Right atrium auricular region (tissue), 2 donors: ENCODE measurements around the gene RGL3. TPM values are rescaled to one million over a fixed set of nuclear protein-coding genes. Genes with fewer than 3 reads are reported as not detected.
"Not testable (repeated sequence)": the region's sequence is repeated elsewhere in the genome, so short reads cannot be mapped to it uniquely, and the experiment has no call there.

Source experiments
- DNase-seq: peaks from one replicate; pipeline ENCODE4 v3.0.0-alpha.2; 2019; ENCODE audit warnings: low spot score
- H3K27ac ChIP-seq, 2 donors: fragments of 200-600 bp; sonication (generic); 1 replicate in 1 of 2; 2 replicates in 1 of 2; pipeline ENCODE4 v1.5.1; 2016 to 2019
- H3K27me3 ChIP-seq, 2 donors: fragments of 200-600 bp; sonication (generic); one replicate each; pipeline versions ENCODE4 v1.5.1 to v1.6.0; 2017 to 2019
- H3K36me3 ChIP-seq: fragments of 200-600 bp; sonication (generic); one replicate; pipeline ENCODE4 v1.5.1; 2016
- H3K4me1 ChIP-seq, 2 donors: fragments of 200-600 bp; sonication (generic); one replicate each; pipeline versions ENCODE4 v1.5.1 to v1.6.0; 2017 to 2019
- H3K4me3 ChIP-seq, 2 donors: fragments of 200-600 bp; sonication (generic); 1 replicate in 1 of 2; 2 replicates in 1 of 2; pipeline ENCODE4 v1.5.1; 2017 to 2019; ENCODE audit warnings: mild to moderate bottlenecking in 1 of 2, moderate library complexity in 1 of 2
- H3K9me3 ChIP-seq, 2 donors: fragments of 200-600 bp; sonication (generic); one replicate each; pipeline ENCODE4 v1.5.1; 2019
- total RNA-seq, 2 donors: library from RNA; depleted of rRNA; stranded (reverse); fragments of >200 nt; gene quantifications; one replicate each; pipeline ENCODE4 v1.1.0, GENCODE V29; 2016
- TF ChIP-seq, protein P1 (sequence below), 2 donors: fragments of 200-600 bp; sonication (generic); IDR thresholded peaks; one replicate each; pipeline ENCODE4 v1.5.1; 2019; ENCODE audit warnings: antibody characterized with exemption in 2 of 2

Gene RGL3
- total RNA-seq, 2 donors from 2014 or later: 7.4 to 8.4 TPM

DNA sequence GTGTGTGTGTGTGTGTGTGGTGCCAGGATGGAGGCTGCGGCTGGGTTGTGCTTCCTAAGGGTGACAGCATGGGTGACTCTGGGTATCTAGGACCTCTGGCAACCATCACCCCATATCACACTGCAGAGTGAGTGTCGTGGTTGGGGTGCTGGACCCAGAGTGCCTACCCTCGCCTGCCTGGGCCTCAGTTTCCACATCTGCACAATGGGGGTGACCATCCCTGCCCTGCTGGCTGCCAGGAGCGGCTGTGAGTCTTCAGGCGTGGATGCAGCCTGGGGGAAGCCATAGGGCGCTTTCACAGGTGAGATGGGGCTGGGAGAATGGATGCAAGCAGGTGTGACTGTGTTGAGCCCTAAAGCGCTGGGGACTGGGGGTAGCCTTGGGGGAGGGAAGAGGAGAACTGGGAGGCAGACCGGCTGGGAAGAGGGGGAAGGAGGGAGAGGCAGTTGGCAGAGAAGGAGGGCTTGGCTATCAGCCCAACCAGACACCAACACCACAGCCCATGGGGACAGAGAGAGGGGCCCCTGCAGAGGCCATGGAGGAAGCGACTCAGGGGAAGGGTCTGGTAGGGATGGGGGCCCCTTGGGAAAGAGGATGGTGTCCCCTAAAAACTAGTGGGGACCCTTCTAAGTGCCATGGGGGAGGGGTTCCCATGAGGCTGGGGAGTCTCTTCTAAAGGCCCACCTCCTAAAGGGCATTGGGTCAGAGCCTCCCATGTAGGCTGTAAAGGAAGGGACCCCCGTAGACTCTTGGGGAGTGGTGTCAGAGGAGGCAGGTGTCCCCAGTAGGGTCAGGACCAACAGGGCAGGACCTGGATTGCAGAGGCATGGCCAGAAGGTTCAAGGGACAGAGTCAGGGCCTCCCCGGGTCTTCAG lies 62.2 kb downstream of the RGL3 start:
- Histone ChIP-seq H3K4me3 (no peak overlapping the region), H3K27me3 (no peaks in the 10 kb centered on the region), H3K27ac (no peak overlapping the region), H3K4me1 (peaks cover 0 to 16% of the 10 kb centered on the region in 2 donors), H3K36me3 (peaks cover 2% of the 10 kb centered on the region), H3K9me3 (no peaks in the 10 kb centered on the region)
- no peak for DNase-seq
- TF ChIP-seq, protein P1, sequence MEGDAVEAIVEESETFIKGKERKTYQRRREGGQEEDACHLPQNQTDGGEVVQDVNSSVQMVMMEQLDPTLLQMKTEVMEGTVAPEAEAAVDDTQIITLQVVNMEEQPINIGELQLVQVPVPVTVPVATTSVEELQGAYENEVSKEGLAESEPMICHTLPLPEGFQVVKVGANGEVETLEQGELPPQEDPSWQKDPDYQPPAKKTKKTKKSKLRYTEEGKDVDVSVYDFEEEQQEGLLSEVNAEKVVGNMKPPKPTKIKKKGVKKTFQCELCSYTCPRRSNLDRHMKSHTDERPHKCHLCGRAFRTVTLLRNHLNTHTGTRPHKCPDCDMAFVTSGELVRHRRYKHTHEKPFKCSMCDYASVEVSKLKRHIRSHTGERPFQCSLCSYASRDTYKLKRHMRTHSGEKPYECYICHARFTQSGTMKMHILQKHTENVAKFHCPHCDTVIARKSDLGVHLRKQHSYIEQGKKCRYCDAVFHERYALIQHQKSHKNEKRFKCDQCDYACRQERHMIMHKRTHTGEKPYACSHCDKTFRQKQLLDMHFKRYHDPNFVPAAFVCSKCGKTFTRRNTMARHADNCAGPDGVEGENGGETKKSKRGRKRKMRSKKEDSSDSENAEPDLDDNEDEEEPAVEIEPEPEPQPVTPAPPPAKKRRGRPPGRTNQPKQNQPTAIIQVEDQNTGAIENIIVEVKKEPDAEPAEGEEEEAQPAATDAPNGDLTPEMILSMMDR (IDR thresholded peaks at IDR 0.05): no peak

GRCh38 chr19:11356074-11356397 lies 63.1 kb downstream of the RGL3 start:
- no peaks in the 10 kb centered on the region for H3K27me3 ChIP-seq
- peaks cover 0 to 16% of the 10 kb centered on the region in 2 donors for H3K4me1 ChIP-seq
- H3K4me3 ChIP-seq: peak overlapping the region; percentile 74 to 76
- TF ChIP-seq, protein P1 (IDR thresholded peaks at IDR 0.05): no peak
- H3K9me3 ChIP-seq: no peaks in the 10 kb centered on the region
- no peak for DNase-seq
- H3K27ac ChIP-seq: peak overlapping the region in 1 of 2 donors; percentile 82
- H3K36me3 ChIP-seq: no peaks in the 10 kb centered on the region

GRCh38 chr19:11355160-11356073 lies 63.7 kb downstream of the RGL3 start, which contains the start of gene PLPPR2:
Gene PLPPR2, plus strand, starts transcription at chr19:11355432. Its CDS starts 2,242 bp downstream, at chr19:11357674.
- peaks cover 0 to 16% of the 10 kb centered on the region in 2 donors for H3K4me1 ChIP-seq
- no peaks in the 10 kb centered on the region for H3K27me3 ChIP-seq
- peak; percentile 96 for DNase-seq
- peak within 1 kb of the TSS; percentile 67 to 82 for H3K27ac ChIP-seq
- no peaks in the 10 kb centered on the region for H3K36me3 ChIP-seq
- H3K9me3 ChIP-seq: no peaks in the 10 kb centered on the region
- peak within 1 kb of the TSS; percentile 74 to 76 for H3K4me3 ChIP-seq
- TF ChIP-seq, protein P1 (IDR thresholded peaks at IDR 0.05): no peak

DNA sequence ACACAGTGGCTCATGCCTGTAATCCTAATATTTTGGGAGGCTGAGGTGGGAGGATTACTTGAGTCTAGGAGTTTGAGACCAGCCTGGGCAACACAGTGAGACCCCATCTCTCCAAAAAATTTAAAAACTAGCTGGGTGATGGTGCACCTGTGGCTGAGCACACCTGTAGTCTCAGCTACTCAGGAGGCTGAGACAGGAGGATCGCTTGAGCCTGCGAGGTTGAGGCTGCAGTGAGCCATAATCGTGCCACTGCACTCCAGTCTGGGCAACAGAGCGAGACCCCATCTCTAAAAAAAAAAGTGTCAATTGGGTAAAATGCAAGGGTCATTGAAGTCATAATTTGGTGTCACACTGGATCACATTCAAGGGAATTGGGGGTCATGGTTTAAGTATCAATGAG lies 65.0 kb downstream of the RGL3 start:
- H3K27me3 ChIP-seq, H3K36me3 ChIP-seq, H3K9me3 ChIP-seq, H3K27ac ChIP-seq, DNase-seq, H3K4me3 ChIP-seq: not testable (repeated sequence)
- H3K4me1 ChIP-seq: peaks cover 0 to 16% of the 10 kb centered on the region in 2 donors

DNA sequence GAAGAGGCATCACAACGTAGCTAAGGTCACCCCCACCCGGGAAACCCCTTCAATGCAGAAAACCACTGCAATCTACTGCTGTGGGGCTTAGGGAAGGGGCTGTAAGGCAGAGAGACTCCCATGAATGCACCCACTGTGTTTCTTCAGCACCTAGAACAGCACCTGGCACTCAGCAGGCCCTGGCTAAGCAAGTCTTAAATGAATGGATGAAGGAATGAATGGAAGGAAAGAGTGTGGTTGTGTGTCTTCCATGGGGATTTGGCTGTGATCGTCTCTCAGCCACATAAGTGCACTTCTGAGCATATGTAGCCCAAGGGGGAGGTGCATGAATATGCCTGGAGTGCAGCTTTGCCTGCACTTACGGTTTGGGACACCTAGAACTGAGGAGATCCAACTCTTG lies 69.9 kb downstream of the RGL3 start:
- no peak for DNase-seq
- Histone ChIP-seq H3K27me3 (no peaks in the 10 kb centered on the region), H3K27ac (no peak overlapping the region), H3K4me3 (no peak overlapping the region), H3K9me3 (no peaks in the 10 kb centered on the region), H3K4me1 (peaks cover 0 to 23% of the 10 kb centered on the region in 2 donors), H3K36me3 (no peaks in the 10 kb centered on the region)
- TF ChIP-seq, protein P1 (IDR thresholded peaks at IDR 0.05): no peak

- H3K36me3 ChIP-seq: no peaks in the 10 kb centered on the region
- no peak overlapping the region for H3K27ac ChIP-seq
- TF ChIP-seq, protein P1 (IDR thresholded peaks at IDR 0.05): no peak
- no peaks in the 10 kb centered on the region for H3K9me3 ChIP-seq
- peaks cover 0 to 26% of the 10 kb centered on the region in 2 donors for H3K4me1 ChIP-seq
- no peaks in the 10 kb centered on the region for H3K27me3 ChIP-seq
- DNase-seq: no peak
- H3K4me3 ChIP-seq: no peak overlapping the region
These were observed 71.5 kb downstream of the RGL3 start for GRCh38 chr19:11347546-11348039.
